ES-I3 (cell line): ENCODE measurements around the gene NT5DC1.

Source experiments
- H3K36me3 ChIP-seq: 2 replicates; pipeline ENCODE4 v1.6.1; 2013; ENCODE audit warnings: mild to moderate bottlenecking, low read length, control low read depth, moderate library complexity; ENCODE audit not compliant: insufficient read depth
- H3K4me1 ChIP-seq: 2 replicates; pipeline ENCODE4 v1.6.1; 2013; ENCODE audit warnings: mild to moderate bottlenecking, control low read depth, low read length; ENCODE audit not compliant: insufficient read depth
- H3K9ac ChIP-seq: 2 replicates; pipeline ENCODE4 v1.6.1; 2013; ENCODE audit warnings: low read depth, mild to moderate bottlenecking, low read length, moderate library complexity
- H3K9me3 ChIP-seq: 2 replicates; pipeline ENCODE4 v1.6.1; 2013; ENCODE audit warnings: mild to moderate bottlenecking, low read length, moderate library complexity; ENCODE audit not compliant: control insufficient read depth, insufficient read depth

Gene NT5DC1

DNA sequence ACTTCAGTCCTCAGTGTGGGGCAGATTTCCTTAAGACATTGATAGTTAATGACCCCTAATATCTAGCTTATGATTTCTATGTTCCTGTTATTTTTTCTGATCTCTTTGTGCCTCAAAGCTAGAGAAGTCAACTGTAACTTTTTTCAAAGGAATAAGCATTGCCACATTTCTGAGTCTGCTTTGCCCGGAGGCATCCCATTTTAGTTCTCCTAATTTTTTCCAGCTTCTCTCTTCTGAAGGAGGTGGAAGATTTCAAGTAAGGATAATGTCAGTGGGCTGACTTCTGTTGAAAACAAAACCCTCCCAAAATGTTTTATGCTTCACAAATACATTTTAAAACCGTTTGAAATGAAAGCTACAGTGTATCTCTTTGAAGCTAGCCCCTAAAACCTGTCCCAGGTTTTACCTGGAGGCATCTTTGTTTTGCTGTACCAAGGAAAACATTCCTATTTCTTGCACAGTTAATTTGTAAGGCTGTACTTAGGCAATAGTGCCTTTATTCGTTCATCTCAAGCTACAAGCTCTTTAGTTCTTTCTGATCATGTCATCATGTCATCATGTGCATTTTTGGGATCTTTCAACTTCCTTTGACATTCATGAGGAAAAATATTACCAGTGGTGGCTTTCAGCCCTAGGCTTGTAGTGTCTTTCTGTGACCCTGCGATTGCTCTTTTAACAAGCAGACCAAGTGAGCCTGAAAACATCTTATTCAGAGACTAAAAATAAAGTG, 107.6 kb downstream of the NT5DC1 start:
- Histone ChIP-seq H3K36me3 (no peaks in the 10 kb centered on the region), H3K9ac (no peak overlapping the region), H3K9me3 (no peaks in the 10 kb centered on the region), H3K4me1 (no peaks in the 10 kb centered on the region)

DNA sequence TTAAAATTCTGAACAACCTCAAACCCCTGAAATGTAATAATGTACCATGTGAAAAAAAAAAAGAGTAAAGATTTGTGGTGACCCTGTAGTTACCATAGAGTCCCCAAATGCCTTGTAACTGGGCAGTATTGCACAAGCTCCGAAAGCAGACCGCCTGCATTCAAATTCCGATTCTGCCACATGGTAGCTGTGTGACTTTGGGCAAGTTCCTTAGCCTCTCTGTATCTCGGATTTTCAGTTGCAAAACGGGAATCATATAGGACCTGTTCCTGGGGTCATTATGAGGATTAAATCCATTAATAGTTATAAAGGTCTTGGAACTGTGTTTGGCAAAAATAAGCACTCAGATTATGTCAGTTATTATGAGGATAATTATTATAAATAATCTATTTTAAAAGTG, 109.7 kb downstream of the NT5DC1 start:
- H3K9me3 ChIP-seq: no peaks in the 10 kb centered on the region
- H3K9ac ChIP-seq: no peak overlapping the region
- H3K36me3 ChIP-seq: no peaks in the 10 kb centered on the region

DNA sequence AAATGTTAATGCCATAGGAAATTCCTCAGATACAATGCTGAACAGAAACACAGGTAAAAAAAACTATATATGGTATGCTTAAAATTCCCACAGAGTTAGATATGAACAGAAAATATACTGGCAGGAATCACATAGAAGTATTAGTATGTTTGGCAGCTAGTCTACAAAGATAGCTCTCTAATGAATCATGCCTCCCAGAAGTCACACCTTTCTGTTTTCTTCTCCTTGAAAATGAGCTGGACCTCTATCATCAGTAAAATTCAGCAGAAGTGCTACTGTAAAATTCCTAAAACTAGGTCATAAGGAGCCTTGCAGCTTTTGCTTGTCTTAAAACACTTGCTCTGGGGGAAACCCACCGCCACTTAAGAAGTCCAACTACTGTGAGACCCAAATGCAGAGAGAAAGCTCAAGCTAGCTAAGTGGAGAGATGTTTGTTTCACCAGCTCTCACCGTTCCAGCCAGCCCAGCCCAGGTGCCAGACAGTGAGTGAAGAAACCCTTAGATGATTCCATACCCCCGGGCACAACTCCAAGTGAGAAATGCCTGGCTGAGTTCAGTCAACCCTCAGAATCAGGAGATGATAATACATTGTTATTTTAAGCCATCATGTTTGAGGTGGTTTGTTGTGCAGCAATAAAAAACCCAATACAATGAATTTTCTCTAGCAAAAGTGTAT, 110.2 kb downstream of the NT5DC1 start:
- Histone ChIP-seq H3K9me3 (no peaks in the 10 kb centered on the region), H3K36me3 (no peaks in the 10 kb centered on the region), H3K4me1 (no peaks in the 10 kb centered on the region), H3K9ac (no peak overlapping the region)

More for the DNA sequence above, 109.7 kb downstream of the NT5DC1 start:
- no peaks in the 10 kb centered on the region for H3K4me1 ChIP-seq

DNA sequence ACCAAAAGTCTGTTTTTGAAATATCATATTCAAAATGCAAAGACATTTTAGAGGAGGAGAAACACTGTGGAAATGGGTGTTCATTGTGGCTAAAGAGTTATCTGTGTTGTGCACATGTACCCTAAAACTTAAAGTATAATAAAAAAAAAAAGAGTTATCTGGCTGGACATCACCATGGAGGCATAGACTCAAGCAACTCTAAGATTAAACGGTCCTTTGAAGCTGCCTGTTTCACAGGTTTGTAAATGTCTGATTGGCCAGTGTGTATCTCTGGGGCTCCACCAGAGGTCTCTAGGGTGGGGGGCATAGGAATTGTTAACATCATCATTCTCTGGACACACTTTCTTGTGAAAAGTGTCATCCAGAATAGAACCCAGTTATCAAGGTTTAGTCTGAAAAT, 114.0 kb downstream of the NT5DC1 start:
- Histone ChIP-seq H3K4me1 (no peaks in the 10 kb centered on the region), H3K9me3 (no peaks in the 10 kb centered on the region), H3K36me3 (no peaks in the 10 kb centered on the region), H3K9ac (no peak overlapping the region)

DNA sequence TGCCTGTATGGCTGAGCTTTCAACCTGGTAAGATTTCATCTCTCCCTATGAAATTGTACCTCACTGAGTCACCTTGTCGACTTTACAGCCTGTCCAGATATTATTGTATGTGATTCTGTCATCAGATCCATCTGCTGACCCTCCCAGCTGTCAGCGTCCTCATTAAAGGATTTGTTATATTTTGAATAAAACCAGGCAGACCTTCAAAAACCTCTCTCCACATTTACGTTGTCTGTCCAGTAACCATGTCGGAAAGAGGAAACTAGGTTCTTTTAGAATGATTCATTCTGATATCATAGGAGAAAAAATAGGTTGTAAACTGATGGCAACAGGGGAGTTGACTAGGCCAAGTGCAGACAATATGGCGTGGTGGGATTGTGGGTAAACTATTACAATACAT, 114.8 kb downstream of the NT5DC1 start:
- no peaks in the 10 kb centered on the region for H3K36me3 ChIP-seq
- no peak overlapping the region for H3K9ac ChIP-seq
- no peaks in the 10 kb centered on the region for H3K4me1 ChIP-seq
- no peaks in the 10 kb centered on the region for H3K9me3 ChIP-seq

DNA sequence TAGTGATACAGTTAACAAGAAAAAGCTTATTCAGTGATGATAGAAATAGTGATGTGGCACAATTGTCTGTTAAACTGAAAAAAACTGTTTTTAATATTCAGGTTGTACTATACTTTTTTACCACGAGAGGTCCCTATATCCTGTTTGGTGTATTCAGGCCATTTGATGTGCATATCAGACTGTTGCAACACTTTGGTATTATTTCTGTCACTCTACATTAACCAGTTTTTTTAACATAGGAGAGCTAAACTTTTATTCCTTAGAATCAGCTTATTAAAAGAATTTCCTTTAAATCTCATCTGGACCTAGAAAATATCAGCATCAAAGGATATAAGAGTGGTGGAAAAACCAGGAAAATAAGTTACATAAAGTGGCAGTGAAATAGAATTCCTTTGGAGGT, 116.4 kb downstream of the NT5DC1 start:
- H3K36me3 ChIP-seq: no peaks in the 10 kb centered on the region
- no peaks in the 10 kb centered on the region for H3K4me1 ChIP-seq
- no peak overlapping the region for H3K9ac ChIP-seq
- no peaks in the 10 kb centered on the region for H3K9me3 ChIP-seq

DNA sequence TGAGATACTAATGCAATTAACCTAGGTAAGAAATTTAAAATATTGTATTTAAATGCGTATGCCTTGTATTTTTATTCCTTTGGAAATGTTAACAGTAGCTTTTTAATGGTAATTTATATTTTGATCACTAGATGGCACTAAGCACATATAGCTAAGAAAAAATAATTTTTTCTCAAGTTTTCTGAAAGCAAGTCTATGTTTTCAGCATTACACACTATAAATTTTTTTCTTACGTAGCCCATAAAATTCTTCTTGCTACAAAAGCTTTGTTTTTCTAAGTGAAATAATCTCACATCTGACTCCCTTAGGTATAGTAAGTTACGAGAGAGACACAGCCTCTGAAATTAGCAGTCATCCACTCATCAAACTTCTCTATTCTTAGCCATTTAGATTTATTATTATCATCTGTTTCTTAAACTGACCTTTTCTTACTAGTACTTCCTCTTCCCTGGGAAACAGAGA, 117.5 kb downstream of the NT5DC1 start:
- Histone ChIP-seq H3K9ac (no peak overlapping the region), H3K9me3 (no peaks in the 10 kb centered on the region)

DNA sequence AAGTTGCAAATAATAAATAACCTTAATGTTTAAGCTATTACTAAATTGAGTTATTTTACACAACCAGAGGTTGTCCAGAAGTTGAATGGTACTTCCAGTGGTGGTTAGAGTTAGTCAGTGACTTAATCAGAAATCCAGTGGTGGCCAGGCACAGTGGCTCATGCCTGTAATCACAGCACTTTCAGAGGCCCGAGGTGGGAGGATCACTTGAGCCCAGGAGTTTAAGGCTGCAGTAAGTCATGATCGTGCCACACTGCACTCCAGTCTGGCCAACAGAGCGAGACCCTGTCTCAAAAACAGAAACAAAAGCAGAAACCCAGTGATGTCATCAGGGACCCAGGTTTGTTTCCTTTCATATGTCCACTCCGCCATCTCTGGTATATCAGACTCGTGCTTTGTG, 118.2 kb downstream of the NT5DC1 start:
- no peak overlapping the region for H3K9ac ChIP-seq

More for the DNA sequence above, 117.5 kb downstream of the NT5DC1 start:
- H3K4me1 ChIP-seq: peaks cover 7% of the 10 kb centered on the region; the same call in 1 of the 2 replicates
- H3K36me3 ChIP-seq: no peaks in the 10 kb centered on the region

DNA sequence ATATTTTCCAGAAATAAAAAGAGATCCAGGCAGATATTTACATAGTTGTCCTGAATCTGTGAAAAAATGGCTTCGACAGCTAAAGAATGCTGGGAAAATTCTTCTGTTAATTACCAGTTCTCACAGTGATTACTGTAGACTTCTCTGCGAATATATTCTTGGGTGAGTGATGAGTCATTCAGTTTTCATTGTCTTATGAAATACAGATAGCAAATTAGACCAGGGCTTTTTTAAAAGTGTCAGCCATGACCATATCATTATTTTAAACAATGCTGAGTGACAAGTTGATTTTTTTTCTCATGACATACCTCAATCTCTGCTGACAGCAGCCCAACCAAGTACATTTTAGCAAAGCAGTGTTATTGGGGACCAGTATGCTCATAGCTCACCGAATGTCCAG, 120.4 kb downstream of the NT5DC1 start:
- peaks cover 12% of the 10 kb centered on the region; the same call in 1 of the 2 replicates for H3K4me1 ChIP-seq

More for the DNA sequence above, 118.2 kb downstream of the NT5DC1 start:
- H3K4me1 ChIP-seq: peaks cover 12% of the 10 kb centered on the region; the same call in 1 of the 2 replicates
- H3K36me3 ChIP-seq: no peaks in the 10 kb centered on the region
- no peaks in the 10 kb centered on the region for H3K9me3 ChIP-seq

DNA sequence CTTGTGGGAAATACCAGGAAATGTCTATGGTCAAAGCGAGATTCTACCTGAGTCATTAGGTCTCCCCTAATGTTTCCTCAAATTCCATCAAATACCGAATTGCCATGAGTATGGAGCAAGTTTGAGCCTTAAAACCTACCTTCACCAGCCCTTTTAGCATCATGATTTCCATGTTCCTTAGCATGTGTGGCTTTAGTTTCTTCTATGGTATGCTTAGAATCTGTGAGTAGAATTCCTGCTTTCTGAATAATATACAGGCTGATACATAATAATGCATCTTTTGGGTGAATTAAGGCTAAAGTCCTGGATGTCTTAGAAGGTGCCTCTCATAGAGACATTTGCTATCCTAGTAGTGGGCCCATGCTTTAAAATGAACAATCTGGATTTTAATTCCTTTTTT, 121.3 kb downstream of the NT5DC1 start:
- Histone ChIP-seq H3K9me3 (no peaks in the 10 kb centered on the region), H3K9ac (no peak overlapping the region), H3K4me1 (peaks cover 12% of the 10 kb centered on the region; the same call in 1 of the 2 replicates), H3K36me3 (no peaks in the 10 kb centered on the region)

More for the DNA sequence above, 120.4 kb downstream of the NT5DC1 start:
- Histone ChIP-seq H3K9me3 (no peaks in the 10 kb centered on the region), H3K36me3 (no peaks in the 10 kb centered on the region), H3K9ac (no peak overlapping the region)

DNA sequence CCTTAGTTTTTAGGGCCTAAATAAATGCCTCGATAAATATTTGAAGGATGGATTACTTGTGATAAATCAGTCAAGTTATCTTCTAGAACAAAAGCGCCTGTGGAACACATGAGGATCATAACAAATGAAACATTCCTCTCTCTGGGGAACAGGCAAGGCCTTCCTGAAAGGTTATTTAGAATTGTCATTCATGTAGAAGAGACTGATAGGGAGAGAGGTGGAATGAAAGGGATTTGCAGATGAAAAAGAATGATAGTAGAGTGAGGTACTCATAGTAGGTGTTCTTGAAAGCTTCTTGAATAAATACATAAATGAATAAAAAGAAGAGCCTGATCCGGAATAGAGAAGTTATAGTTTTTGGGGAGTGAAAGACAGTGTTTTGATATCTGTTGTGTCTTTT, 122.7 kb downstream of the NT5DC1 start:
- Histone ChIP-seq H3K36me3 (no peaks in the 10 kb centered on the region), H3K4me1 (peaks cover 12% of the 10 kb centered on the region; the same call in 1 of the 2 replicates), H3K9me3 (no peaks in the 10 kb centered on the region), H3K9ac (no peak overlapping the region)

DNA sequence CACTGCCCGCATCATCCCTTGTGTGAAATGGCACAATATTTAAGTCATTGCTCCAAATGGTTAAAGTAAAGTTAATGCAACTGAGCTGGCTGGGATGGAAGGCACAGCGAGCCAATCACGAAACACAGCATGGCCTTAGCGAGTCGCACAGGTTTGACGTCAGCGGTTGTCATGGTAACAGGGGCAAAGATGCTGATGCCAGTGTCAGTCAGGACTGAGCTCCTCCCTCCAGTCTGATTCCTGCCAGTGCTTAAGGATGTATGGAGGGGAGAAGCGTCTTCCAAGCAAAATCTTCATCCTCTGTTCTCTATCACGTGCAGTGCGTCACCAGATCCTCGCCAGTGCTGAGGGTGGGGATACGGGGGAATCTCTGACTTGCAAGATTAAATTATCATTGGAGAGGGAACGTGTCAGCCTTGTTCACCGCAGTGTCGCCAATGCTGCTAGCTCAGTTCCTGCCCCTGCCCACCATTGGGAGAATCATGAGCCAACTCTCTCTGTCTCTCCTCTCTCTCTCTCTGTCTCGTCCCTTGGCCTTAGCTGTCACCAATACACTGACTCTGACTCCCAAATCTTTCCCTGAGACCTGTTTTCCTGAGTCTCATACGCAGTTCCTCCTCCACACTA, 128.7 kb downstream of the NT5DC1 start:
- no peaks in the 10 kb centered on the region for H3K36me3 ChIP-seq
- H3K4me1 ChIP-seq: peaks cover 4% of the 10 kb centered on the region; the same call in 1 of the 2 replicates
- H3K9ac ChIP-seq: peak overlapping the region; percentile 26; the same call in 1 of the 2 replicates
- no peaks in the 10 kb centered on the region for H3K9me3 ChIP-seq

DNA sequence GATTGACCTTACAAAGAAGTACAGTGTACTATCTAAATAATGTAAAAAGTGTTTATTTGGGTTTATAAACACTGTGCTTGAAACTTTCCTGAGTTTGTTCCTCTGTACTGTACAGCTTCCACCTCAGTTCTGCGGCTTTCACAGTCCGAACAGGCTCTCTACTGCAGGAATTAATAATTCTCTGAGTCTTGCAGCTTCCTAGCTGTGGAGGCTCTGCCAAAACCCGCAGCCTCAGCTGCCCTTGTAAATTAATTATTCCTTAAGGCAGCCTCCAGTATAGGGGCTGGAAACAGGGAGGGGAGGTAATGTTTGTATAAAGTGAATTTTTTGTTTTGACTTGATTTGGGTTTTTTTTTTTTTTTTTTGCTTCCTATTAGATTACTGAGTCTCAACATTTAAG, 134.0 kb downstream of the NT5DC1 start:
- Histone ChIP-seq H3K9ac (no peak overlapping the region), H3K9me3 (no peaks in the 10 kb centered on the region), H3K36me3 (0 out of 2 replicates have a peak, but pooled peaks cover 3% of the 10 kb centered on the region), H3K4me1 (no peaks in the 10 kb centered on the region)

DNA sequence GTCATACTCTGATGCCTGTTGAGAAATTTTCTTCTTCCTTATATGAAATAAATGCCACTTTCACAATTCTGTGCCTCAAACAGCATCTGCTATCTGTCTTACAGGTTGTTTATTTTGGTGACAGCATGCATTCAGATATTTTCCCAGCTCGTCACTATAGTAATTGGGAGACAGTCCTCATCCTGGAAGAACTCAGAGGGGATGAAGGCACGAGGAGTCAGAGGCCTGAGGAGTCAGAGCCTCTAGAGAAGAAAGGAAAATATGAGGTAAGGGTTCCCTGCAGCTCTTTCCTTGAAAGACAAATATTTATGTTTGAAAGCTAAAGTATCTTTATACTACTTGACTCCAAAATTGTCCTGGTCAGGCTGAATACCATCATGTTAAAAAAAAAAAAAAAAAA, 137.4 kb downstream of the NT5DC1 start:
- H3K9ac ChIP-seq: no peak overlapping the region
- no peaks in the 10 kb centered on the region for H3K4me1 ChIP-seq
- no peaks in the 10 kb centered on the region for H3K9me3 ChIP-seq
- 0 out of 2 replicates have a peak, but pooled peaks cover 3% of the 10 kb centered on the region for H3K36me3 ChIP-seq
